NT2/D1 (cell line): Measurements from ENCODE around the gene DHX15.

Source experiments
- DNase-seq: peaks from one replicate; pipeline ENCODE4 v3.0.0-alpha.2; 2011; ENCODE audit warnings: low read depth, low spot score
- H3K27me3 ChIP-seq: 2 replicates; pipeline ENCODE4 v1.6.0; 2011; ENCODE audit warnings: mild to moderate bottlenecking; ENCODE audit not compliant: insufficient read length, insufficient read depth
- H3K36me3 ChIP-seq: 2 replicates; pipeline ENCODE4 v1.6.1; 2011; ENCODE audit warnings: mild to moderate bottlenecking, low read length, mixed read lengths; ENCODE audit not compliant: insufficient read depth, insufficient read length
- H3K4me1 ChIP-seq: 2 replicates; pipeline ENCODE4 v1.5.1; 2011; ENCODE audit not compliant: insufficient read depth, insufficient read length
- H3K4me3 ChIP-seq: 2 replicates; pipeline ENCODE4 v1.5.1; 2011; ENCODE audit warnings: low read depth; ENCODE audit not compliant: insufficient read length
- H3K9ac ChIP-seq: 2 replicates; pipeline ENCODE4 v1.6.0; 2011; ENCODE audit warnings: low read depth; ENCODE audit not compliant: insufficient read length
- H3K9me3 ChIP-seq: 2 replicates; pipeline ENCODE4 v1.5.1; 2011; ENCODE audit warnings: mild to moderate bottlenecking, low read length; ENCODE audit not compliant: insufficient read depth
- SUZ12 ChIP-seq: IDR thresholded peaks from 2 replicates; pipeline ENCODE4 v1.6.1; 2011; ENCODE audit not compliant: insufficient read length, insufficient read depth; ENCODE audit errors: extremely low read depth
- YY1 ChIP-seq: IDR thresholded peaks from 2 replicates; pipeline ENCODE4 v1.6.1; 2011; ENCODE audit not compliant: insufficient read length, insufficient read depth
- ZNF274 ChIP-seq: IDR thresholded peaks from 2 replicates; pipeline ENCODE4 v1.6.1; 2011; ENCODE audit warnings: mild to moderate bottlenecking, low read depth, low read length

The DHX15 gene

DNA sequence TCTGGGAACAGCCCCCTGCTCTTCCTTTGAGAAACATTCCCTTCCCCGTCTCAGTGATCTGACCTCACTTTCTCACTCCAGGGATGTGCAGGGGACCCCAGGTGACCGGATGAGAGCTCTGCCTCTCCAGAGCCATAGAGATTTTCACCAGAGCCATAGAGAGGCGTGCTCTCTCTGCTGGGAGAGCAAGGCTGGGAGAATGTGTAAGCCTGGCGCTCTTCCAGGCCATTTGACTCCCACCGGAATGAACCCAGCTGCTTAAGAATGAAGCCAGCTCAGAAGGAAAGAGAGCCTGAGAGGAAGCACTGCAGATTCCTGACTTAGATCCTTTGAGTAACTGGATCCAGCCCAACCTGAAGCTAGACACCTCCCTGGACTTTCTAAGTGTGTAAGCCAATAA lies 106.4 kb downstream of the DHX15 start:
- Histone ChIP-seq H3K9ac (no peak overlapping the region), H3K9me3 (no peaks in the 10 kb centered on the region), H3K36me3 (no peaks in the 10 kb centered on the region), H3K4me3 (no peak overlapping the region), H3K4me1 (peaks cover 4% of the 10 kb centered on the region), H3K27me3 (no peaks in the 10 kb centered on the region)
- no peak for DNase-seq
- TF ChIP-seq ZNF274: no peak
- no peak for TF ChIP-seq YY1
- no peak for TF ChIP-seq SUZ12
